ENCODE measurements around the gene LGI1. TPM values are rescaled to one million over a fixed set of nuclear protein-coding genes. Genes with fewer than 3 reads are reported as not detected.

The LGI1 gene
- total and polyA plus RNA-seq, 12 donors: 0.38 to 5.9 (median 1.4) TPM; not detected in 4

DNA sequence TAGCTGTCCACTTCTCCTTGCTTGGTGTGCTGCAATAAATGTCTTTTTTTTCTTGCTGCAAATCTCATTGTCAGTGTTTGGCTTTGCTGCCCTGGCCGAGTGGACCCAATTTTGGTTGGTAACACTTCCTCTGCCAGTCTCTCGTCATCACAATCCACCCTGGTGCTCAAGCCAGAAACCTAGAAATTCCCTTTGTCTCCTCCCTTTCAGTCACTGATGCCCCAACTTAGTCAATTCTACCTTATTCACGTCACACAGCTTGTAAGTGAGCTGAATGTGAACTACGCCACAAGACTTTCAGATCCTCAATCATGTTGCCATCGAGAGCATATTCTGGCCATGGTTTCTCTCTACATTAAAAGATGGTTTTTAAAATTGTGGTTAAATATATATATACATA, 42.4 kb upstream of the LGI1 start:
- Histone ChIP-seq H3K4me3 (no peak overlapping the region), H3K27ac (no peak overlapping the region), H3K27me3 (no peaks in the 10 kb centered on the region), H3K36me3 (replicated peaks in 1 of 2) (no peaks in the 10 kb centered on the region), H3K9me3 (replicated peaks in 1 of 3) (no peaks in the 10 kb centered on the region), H3K4me1 (replicated peaks in 1 of 2) (no peaks in the 10 kb centered on the region)
- no peak for DNase-seq
- intact Hi-C loops (cut with DNase I): loop anchor here in 1 of 2 donors (10.0 kb wide), 1 partner anchor 89 kb away; no protein-coding TSS in a partner anchor
- WGBS, 4 donors: 72 to 81% (median 76%) methylated on average over 5 of the region's 5 CpGs
- TF ChIP-seq, protein P1, sequence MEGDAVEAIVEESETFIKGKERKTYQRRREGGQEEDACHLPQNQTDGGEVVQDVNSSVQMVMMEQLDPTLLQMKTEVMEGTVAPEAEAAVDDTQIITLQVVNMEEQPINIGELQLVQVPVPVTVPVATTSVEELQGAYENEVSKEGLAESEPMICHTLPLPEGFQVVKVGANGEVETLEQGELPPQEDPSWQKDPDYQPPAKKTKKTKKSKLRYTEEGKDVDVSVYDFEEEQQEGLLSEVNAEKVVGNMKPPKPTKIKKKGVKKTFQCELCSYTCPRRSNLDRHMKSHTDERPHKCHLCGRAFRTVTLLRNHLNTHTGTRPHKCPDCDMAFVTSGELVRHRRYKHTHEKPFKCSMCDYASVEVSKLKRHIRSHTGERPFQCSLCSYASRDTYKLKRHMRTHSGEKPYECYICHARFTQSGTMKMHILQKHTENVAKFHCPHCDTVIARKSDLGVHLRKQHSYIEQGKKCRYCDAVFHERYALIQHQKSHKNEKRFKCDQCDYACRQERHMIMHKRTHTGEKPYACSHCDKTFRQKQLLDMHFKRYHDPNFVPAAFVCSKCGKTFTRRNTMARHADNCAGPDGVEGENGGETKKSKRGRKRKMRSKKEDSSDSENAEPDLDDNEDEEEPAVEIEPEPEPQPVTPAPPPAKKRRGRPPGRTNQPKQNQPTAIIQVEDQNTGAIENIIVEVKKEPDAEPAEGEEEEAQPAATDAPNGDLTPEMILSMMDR (IDR thresholded peaks at IDR 0.05): no peak
- no peak for TF ChIP-seq POLR2A (IDR thresholded peaks at IDR 0.05)

DNA sequence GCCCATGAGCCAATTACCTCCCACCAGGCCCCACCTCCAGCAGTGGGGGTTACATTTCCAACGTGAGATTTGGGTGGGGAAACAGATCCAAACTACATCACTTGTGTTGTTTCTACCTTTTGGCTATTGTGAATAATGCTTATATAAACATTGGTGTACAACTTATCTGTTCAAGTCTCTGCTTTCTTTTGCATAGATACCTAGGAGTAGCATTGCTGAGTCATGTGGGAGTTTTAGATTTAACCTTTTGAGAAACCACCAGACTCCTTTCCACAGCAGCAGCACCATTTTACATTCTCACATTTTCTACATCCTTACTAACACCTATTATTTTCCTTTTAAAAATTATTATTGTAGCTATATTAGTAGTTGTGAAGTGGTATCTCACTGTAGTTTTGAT, 41.0 kb upstream of the LGI1 start:
- H3K4me1 ChIP-seq (replicated peaks in 1 of 2): no peaks in the 10 kb centered on the region
- H3K9me3 ChIP-seq (replicated peaks in 1 of 3): no peaks in the 10 kb centered on the region
- intact Hi-C loops (cut with DNase I): loop anchor here in 1 of 2 donors (10.0 kb wide), 1 partner anchor 88 kb away; no protein-coding TSS in a partner anchor
- H3K36me3 ChIP-seq (replicated peaks in 1 of 2): no peaks in the 10 kb centered on the region
- WGBS, 4 donors: 36 to 44% (median 40%) methylated on average over 1 of the region's 1 CpG
- no peak for DNase-seq
- H3K27ac ChIP-seq: no peak overlapping the region
- TF ChIP-seq, protein P1 (IDR thresholded peaks at IDR 0.05): no peak
- no peak for TF ChIP-seq POLR2A (IDR thresholded peaks at IDR 0.05)
- no peak overlapping the region for H3K4me3 ChIP-seq
- no peaks in the 10 kb centered on the region for H3K27me3 ChIP-seq

GRCh38 chr10:93718937-93719725, 38.6 kb upstream of the LGI1 start:
- Histone ChIP-seq H3K4me1 (replicated peaks in 1 of 2) (no peaks in the 10 kb centered on the region), H3K9me3 (replicated peaks in 1 of 3) (no peaks in the 10 kb centered on the region), H3K27ac (no peak overlapping the region), H3K4me3 (no peak overlapping the region), H3K36me3 (replicated peaks in 1 of 2) (no peaks in the 10 kb centered on the region), H3K27me3 (no peaks in the 10 kb centered on the region)
- TF ChIP-seq, protein P1 (IDR thresholded peaks at IDR 0.05): no peak
- no peak for TF ChIP-seq POLR2A (IDR thresholded peaks at IDR 0.05)
- intact Hi-C loops (cut with DNase I): loop anchor here in 1 of 2 donors (10.0 kb wide), 1 partner anchor 86 kb away; no protein-coding TSS in a partner anchor
- WGBS, 4 donors: 60 to 75% (median 64%) methylated on average over 7 to 8 of the region's 8 CpGs
- DNase-seq: peak in 1 of 7 donors; percentile 17

GRCh38 chr10:93719901-93720300, 37.8 kb upstream of the LGI1 start:
- no peak for DNase-seq
- H3K9me3 ChIP-seq (replicated peaks in 1 of 3): no peaks in the 10 kb centered on the region
- 56 to 72% (median 65%) methylated on average over 3 of the region's 3 CpGs for WGBS, 4 donors
- no peak overlapping the region for H3K4me3 ChIP-seq
- intact Hi-C loops (cut with DNase I): loop anchor here in 1 of 2 donors (10.0 kb wide), 1 partner anchor 85 kb away; no protein-coding TSS in a partner anchor
- no peaks in the 10 kb centered on the region for H3K27me3 ChIP-seq
- no peak overlapping the region for H3K27ac ChIP-seq
- TF ChIP-seq, protein P1 (IDR thresholded peaks at IDR 0.05): no peak
- H3K36me3 ChIP-seq (replicated peaks in 1 of 2): no peaks in the 10 kb centered on the region
- no peaks in the 10 kb centered on the region for H3K4me1 ChIP-seq (replicated peaks in 1 of 2)
